ENCODE results near the gene ZNF319. TPM values are rescaled to one million over a fixed set of nuclear protein-coding genes. Genes with fewer than 3 reads are reported as not detected.

Gene ZNF319
- polyA plus RNA-seq, 1 donor (not counting 4 experiments of a cell fraction or from before 2014, with no cell fraction given) = 3.3 TPM

DNA sequence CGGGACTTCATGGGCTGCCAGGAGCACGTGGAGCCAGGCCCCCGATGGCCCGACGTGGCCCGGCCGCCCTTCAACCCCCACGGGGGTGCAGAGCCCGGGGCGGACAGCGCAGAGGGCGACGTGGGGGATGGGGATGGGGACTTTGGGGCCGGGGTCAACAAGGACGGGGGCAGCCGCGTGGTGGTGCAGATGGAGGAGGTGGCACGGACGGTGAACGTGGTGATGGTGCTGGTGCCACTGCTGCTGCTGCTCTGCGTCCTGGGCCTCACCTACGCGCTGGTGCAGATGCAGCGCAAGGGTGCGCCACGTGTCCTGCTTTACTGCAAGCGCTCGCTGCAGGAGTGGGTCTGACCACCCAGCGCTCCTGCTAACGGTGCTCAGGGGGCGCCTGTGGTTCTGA, 44.6 kb upstream of the ZNF319 start:
- Histone ChIP-seq H3K27ac (ENCODE audit: control insufficient read depth, insufficient read depth, low read length) (no peak overlapping the region), H3K4me1 (ENCODE audit: control insufficient read depth, extremely low read depth, insufficient read depth, low read length) (no peaks in the 10 kb centered on the region), H3K4me3 (ENCODE audit: control insufficient read depth in 2 of 3, extremely low read depth in 1 of 3, insufficient read depth in 2 of 3, low read depth in 1 of 3, low read length in 3 of 3) (no peak overlapping the region), H3K4me2 (ENCODE audit: control insufficient read depth, extremely low read depth, insufficient read depth, low read depth, low read length) (no peak overlapping the region), H3K27me3 (ENCODE audit: control insufficient read depth, extremely low read depth, insufficient read depth, low read length) (no peaks in the 10 kb centered on the region), H2AFZ (ENCODE audit: control insufficient read depth, low read length) (no peak overlapping the region), H4K20me1 (ENCODE audit: control insufficient read depth, extremely low read depth, insufficient read depth, low read length) (no peaks in the 10 kb centered on the region), H3K36me3 (ENCODE audit: control insufficient read depth in 2 of 2, extremely low read depth in 1 of 2, insufficient read depth in 2 of 2, low read length in 2 of 2) (peaks cover 0 to 3% of the 10 kb centered on the region in 2 experiments), H3K9ac (ENCODE audit: control insufficient read depth, extremely low read depth, insufficient read depth, low read length) (no peak overlapping the region), H3K79me2 (ENCODE audit: control insufficient read depth, insufficient read depth, low read length) (no peaks in the 10 kb centered on the region), H3K9me1 (ENCODE audit: control insufficient read depth, extremely low read depth, insufficient read depth, low read length) (no peaks in the 10 kb centered on the region), H3K9me3 (ENCODE audit: control insufficient read depth, low read depth, low read length) (no peaks in the 10 kb centered on the region)
- TF ChIP-seq EZH2 (IDR thresholded peaks at IDR 0.05; ENCODE audit: low read length) (no peak), CTCF (optimal IDR thresholded peaks at IDR 0.05 in 1 of 3, IDR thresholded peaks at IDR 0.05 in 1 of 3, conservative IDR thresholded peaks at IDR 0.05 in 1 of 3; ENCODE audit: extremely low read depth in 1 of 3, insufficient read depth in 2 of 3, low read length in 3 of 3) (no peak)
- DNase-seq (ENCODE audit: low read depth, low spot score) = no peak
- FAIRE-seq = no peak
- dilution Hi-C loops (cut with MboI; ENCODE audit: extremely low pct_ligation_motif_present, low sequenced_read_pairs) = no loop called here

GRCh38 chr16:58044266-58045019, 44.0 kb upstream of the ZNF319 start:
- Histone ChIP-seq H4K20me1 (ENCODE audit: control insufficient read depth, extremely low read depth, insufficient read depth, low read length) (no peaks in the 10 kb centered on the region), H3K36me3 (ENCODE audit: control insufficient read depth in 2 of 2, extremely low read depth in 1 of 2, insufficient read depth in 2 of 2, low read length in 2 of 2) (peaks cover 0 to 3% of the 10 kb centered on the region in 2 experiments), H3K27ac (ENCODE audit: control insufficient read depth, insufficient read depth, low read length) (no peak overlapping the region), H3K9me3 (ENCODE audit: control insufficient read depth, low read depth, low read length) (no peaks in the 10 kb centered on the region), H3K9me1 (ENCODE audit: control insufficient read depth, extremely low read depth, insufficient read depth, low read length) (no peaks in the 10 kb centered on the region), H3K79me2 (ENCODE audit: control insufficient read depth, insufficient read depth, low read length) (no peaks in the 10 kb centered on the region), H2AFZ (ENCODE audit: control insufficient read depth, low read length) (no peak overlapping the region), H3K27me3 (ENCODE audit: control insufficient read depth, extremely low read depth, insufficient read depth, low read length) (no peaks in the 10 kb centered on the region), H3K4me2 (ENCODE audit: control insufficient read depth, extremely low read depth, insufficient read depth, low read depth, low read length) (no peak overlapping the region), H3K4me1 (ENCODE audit: control insufficient read depth, extremely low read depth, insufficient read depth, low read length) (no peaks in the 10 kb centered on the region), H3K9ac (ENCODE audit: control insufficient read depth, extremely low read depth, insufficient read depth, low read length) (no peak overlapping the region), H3K4me3 (ENCODE audit: control insufficient read depth in 2 of 3, extremely low read depth in 1 of 3, insufficient read depth in 2 of 3, low read depth in 1 of 3, low read length in 3 of 3) (no peak overlapping the region)
- dilution Hi-C loops (cut with MboI; ENCODE audit: extremely low pct_ligation_motif_present, low sequenced_read_pairs) = no loop called here
- no peak for FAIRE-seq
- no peak for DNase-seq (ENCODE audit: low read depth, low spot score)
- TF ChIP-seq EZH2 (IDR thresholded peaks at IDR 0.05; ENCODE audit: low read length) = no peak
- TF ChIP-seq CTCF (optimal IDR thresholded peaks at IDR 0.05 in 1 of 3, IDR thresholded peaks at IDR 0.05 in 1 of 3, conservative IDR thresholded peaks at IDR 0.05 in 1 of 3; ENCODE audit: extremely low read depth in 1 of 3, insufficient read depth in 2 of 3, low read length in 3 of 3) = no peak

Measured in keratinocyte (primary cell).